D721Med (cell line): ENCODE data around the gene TRANK1.

ENCODE experiments used
- DNase-seq: peaks from one replicate; pipeline ENCODE4 v3.0.0; 2011; ENCODE audit warnings: low spot score; ENCODE audit not compliant: insufficient read length
- FAIRE-seq: peaks from 2 replicates; lab custom pipeline; 2011; peaks lifted over from hg19 to GRCh38; lab: Jason Lieb, UNC
- TF ChIP-seq, protein P1 (sequence below): IDR thresholded peaks from 2 replicates; pipeline ENCODE4 v1.5.1; 2012; ENCODE audit warnings: mild to moderate bottlenecking, control low read depth; ENCODE audit not compliant: insufficient read depth; ENCODE audit errors: missing control alignments

The TRANK1 gene

DNA sequence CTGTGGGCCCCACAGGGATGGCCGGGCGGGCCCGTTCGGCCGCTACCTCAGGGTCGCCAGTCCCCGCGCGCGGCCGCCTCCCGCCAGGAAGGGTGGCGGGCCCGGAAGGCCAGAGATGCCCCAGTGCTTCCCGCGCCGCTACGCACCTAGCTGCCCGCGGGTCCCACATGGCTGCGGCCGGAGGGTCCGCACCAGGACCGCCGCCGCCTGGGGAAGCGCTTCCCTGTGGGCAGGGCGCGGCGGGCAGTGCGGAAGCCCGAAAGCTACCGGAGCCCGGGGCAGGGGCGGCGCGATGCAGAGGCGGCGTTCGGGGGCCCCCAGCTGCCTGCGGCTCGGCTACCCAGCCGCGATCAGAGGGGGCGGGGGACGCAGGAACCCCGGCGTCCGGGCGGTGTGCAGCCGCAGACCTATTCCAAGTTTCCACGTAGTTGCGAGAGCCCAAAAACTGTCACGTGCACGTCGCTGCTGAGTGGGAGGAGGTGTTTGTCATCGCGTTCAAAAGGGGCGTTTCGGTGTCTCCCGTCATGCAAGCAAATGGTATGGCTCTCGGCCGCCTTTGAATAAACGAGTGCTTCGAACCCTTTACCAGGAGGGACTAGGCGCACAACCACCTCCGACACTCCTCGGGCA is at the start of gene TRANK1:
TSS of gene TRANK1 (minus strand) at position 414 of the 630 bp plus-strand sequence. CDS start at position 169, 245 bp downstream.
- TF ChIP-seq, protein P1, sequence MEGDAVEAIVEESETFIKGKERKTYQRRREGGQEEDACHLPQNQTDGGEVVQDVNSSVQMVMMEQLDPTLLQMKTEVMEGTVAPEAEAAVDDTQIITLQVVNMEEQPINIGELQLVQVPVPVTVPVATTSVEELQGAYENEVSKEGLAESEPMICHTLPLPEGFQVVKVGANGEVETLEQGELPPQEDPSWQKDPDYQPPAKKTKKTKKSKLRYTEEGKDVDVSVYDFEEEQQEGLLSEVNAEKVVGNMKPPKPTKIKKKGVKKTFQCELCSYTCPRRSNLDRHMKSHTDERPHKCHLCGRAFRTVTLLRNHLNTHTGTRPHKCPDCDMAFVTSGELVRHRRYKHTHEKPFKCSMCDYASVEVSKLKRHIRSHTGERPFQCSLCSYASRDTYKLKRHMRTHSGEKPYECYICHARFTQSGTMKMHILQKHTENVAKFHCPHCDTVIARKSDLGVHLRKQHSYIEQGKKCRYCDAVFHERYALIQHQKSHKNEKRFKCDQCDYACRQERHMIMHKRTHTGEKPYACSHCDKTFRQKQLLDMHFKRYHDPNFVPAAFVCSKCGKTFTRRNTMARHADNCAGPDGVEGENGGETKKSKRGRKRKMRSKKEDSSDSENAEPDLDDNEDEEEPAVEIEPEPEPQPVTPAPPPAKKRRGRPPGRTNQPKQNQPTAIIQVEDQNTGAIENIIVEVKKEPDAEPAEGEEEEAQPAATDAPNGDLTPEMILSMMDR: no peak
- no peak for FAIRE-seq
- no peak for DNase-seq

DNA sequence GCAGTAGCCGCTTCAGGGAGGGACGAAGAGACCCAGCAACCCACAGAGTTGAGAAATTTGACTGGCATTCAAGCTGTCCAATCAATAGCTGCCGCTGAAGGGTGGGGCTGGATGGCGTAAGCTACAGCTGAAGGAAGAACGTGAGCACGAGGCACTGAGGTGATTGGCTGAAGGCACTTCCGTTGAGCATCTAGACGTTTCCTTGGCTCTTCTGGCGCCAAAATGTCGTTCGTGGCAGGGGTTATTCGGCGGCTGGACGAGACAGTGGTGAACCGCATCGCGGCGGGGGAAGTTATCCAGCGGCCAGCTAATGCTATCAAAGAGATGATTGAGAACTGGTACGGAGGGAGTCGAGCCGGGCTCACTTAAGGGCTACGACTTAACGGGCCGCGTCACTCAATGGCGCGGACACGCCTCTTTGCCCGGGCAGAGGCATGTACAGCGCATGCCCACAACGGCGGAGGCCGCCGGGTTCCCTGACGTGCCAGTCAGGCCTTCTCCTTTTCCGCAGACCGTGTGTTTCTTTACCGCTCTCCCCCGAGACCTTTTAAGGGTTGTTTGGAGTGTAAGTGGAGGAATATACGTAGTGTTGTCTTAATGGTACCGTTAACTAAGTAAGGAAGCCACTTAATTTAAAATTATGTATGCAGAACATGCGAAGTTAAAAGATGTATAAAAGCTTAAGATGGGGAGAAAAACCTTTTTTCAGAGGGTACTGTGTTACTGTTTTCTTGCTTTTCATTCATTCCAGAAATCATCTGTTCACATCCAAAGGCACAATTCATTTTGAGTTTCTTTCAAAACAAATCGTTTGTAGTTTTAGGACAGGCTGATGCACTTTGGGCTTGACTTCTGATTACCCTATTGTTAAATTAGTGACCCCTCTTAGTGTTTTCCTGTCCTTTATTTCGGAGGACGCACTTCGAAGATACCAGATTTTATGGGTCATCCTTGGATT is 48.8 kb upstream of the TRANK1 start, which contains the start of gene MLH1:
TSS of gene MLH1 (plus strand) at position 193 of the 958 bp plus-strand sequence. CDS start at position 223, 30 bp downstream.
- TF ChIP-seq, protein P1: no peak
- peak; percentile 99 for FAIRE-seq

DNA sequence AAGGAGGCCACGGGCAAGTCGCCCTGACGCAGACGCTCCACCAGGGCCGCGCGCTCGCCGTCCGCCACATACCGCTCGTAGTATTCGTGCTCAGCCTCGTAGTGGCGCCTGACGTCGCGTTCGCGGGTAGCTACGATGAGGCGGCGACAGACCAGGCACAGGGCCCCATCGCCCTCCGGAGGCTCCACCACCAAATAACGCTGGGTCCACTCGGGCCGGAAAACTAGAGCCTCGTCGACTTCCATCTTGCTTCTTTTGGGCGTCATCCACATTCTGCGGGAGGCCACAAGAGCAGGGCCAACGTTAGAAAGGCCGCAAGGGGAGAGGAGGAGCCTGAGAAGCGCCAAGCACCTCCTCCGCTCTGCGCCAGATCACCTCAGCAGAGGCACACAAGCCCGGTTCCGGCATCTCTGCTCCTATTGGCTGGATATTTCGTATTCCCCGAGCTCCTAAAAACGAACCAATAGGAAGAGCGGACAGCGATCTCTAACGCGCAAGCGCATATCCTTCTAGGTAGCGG is 48.0 kb upstream of the TRANK1 start, which contains the start of gene EPM2AIP1:
TSS of gene EPM2AIP1 (minus strand) at position 326 of the 520 bp plus-strand sequence. CDS start at position 272, 54 bp downstream.
- FAIRE-seq (no peak), DNase-seq (no peak)
- TF ChIP-seq, protein P1: no peak

More for the DNA sequence above, 48.8 kb upstream of the TRANK1 start, which contains the start of gene MLH1:
- peak; percentile 71 for DNase-seq

DNA sequence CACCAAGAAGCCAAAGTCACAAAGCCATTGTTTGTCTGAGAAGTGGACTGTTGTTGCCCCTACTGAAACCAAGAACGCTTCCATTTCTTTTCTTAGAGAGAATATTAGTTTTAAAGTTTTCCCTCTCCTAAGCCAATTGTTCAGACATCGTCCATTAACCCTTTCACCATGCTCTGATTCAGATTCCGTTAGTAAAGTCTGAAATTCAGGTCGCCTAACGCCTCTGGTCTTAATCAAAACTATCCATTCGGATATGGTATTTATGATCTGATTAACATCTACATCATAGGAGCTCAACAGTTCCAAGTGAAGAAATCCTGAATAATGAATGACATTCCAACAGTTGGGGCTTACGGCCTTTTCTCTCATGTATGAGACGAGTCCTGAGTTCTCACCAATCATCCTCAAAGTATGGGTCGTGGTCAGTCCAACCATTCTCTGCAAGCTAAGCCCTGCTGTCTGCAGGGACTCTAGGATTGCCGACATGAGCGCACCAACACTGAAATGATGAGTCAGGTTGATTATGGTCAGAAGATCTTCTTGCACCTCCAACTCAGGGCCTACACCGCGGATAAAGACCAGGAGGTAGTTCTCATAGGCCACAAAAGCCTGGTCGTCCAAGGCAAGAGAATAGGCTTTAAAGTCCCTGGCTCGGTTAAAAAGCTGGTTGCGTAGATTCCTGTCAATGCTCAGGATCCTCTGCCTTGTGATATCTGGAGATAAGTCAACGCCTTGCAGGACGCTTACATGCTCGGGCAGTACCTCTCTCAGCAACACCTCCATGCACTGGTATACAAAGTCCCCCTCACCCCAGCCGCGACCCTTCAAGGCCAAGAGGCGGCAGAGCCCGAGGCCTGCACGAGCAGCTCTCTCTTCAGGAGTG is 47.3 kb upstream of the TRANK1 start:
- DNase-seq: no peak
- FAIRE-seq: no peak
- TF ChIP-seq, protein P1: no peak

DNA sequence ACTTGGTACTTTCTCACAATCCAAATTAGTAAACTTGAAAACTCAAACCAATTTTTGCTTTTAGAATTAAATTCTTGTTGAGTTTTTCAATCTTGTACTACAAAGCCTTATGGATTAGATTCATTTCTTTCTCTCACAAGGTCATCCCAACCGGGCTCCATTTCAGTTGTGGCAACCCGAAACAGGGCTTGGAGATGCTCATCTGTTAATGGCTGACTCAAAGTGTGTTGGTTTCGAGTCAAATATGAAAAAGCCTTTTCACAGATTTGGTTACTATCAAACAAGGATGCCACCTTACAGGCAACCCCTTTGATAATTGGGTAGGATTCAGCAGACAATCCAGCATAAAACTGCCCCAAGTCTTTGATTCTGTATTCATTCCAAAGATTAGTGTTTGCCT is 46.3 kb upstream of the TRANK1 start:
- FAIRE-seq: no peak

DNA sequence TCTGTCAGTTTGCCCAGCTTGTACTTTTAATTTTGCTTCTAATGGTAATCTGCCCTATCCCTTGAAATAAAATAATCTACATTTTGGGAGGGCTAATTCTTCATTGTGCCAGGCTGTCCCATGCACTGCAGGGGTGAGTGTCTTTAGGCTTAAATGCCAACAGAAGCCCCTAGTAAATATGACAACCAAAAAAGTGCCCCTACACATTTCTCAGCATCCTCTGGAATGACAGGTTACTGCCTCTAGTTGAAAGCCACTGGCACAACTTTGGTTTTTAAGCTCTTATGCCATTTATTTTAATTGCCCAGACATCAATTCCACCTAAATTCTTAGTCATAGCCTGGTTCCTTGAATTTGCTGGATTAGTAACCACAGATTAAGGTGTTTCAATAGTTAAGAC is 44.7 kb upstream of the TRANK1 start:
- TF ChIP-seq, protein P1: no peak
- FAIRE-seq (no peak), DNase-seq (no peak)

More for the DNA sequence above, 46.3 kb upstream of the TRANK1 start:
- TF ChIP-seq, protein P1: no peak
- no peak for DNase-seq
